GM18907 (cell line): ENCODE data around the gene VDR.

Source experiments
- ATAC-seq: cut with Tn5 transposase; IDR thresholded peaks from one replicate; pipeline ENCODE4 v1.9.1; 2021; ENCODE audit warnings: mild to moderate bottlenecking, moderate library complexity; ENCODE audit not compliant: unreplicated experiment

Gene VDR

GRCh38 chr12:47875746-47876439, 28.9 kb downstream of the VDR start:
- no peak for ATAC-seq

GRCh38 chr12:47874316-47874715, 30.5 kb downstream of the VDR start:
- ATAC-seq, result no peak

GRCh38 chr12:47870175-47870781, 34.5 kb downstream of the VDR start:
- ATAC-seq, result no peak

- peak; percentile 77 for ATAC-seq
These were observed 36.2 kb downstream of the VDR start for GRCh38 chr12:47868552-47869031.

GRCh38 chr12:47868041-47868440, 36.8 kb downstream of the VDR start:
- ATAC-seq, result peak; percentile 12

- ATAC-seq, result no peak
These were observed 37.3 kb downstream of the VDR start for GRCh38 chr12:47867495-47867941.

- ATAC-seq, result no peak
These were observed 40.1 kb downstream of the VDR start for GRCh38 chr12:47864646-47865235.

- ATAC-seq, result no peak
These were observed 40.8 kb downstream of the VDR start for GRCh38 chr12:47863985-47864384.

GRCh38 chr12:47863467-47863866, 41.3 kb downstream of the VDR start:
- no peak for ATAC-seq

GRCh38 chr12:47862881-47863280, 41.9 kb downstream of the VDR start:
- no peak for ATAC-seq

GRCh38 chr12:47862167-47862750, 42.5 kb downstream of the VDR start:
- ATAC-seq, result no peak

- ATAC-seq, result no peak
These were observed 43.9 kb downstream of the VDR start for GRCh38 chr12:47860873-47861272.

GRCh38 chr12:47860279-47860841, 44.4 kb downstream of the VDR start:
- ATAC-seq, result no peak

GRCh38 chr12:47858511-47859266, 46.1 kb downstream of the VDR start:
- no peak for ATAC-seq

- no peak for ATAC-seq
These were observed 47.8 kb downstream of the VDR start for GRCh38 chr12:47856721-47857575.

- no peak for ATAC-seq
These were observed 48.7 kb downstream of the VDR start for GRCh38 chr12:47856094-47856493.

- ATAC-seq, result no peak
These were observed 49.3 kb downstream of the VDR start for GRCh38 chr12:47855502-47855901.

- ATAC-seq, result no peak
These were observed 50.3 kb downstream of the VDR start for GRCh38 chr12:47854531-47854930.

- no peak for ATAC-seq
These were observed 52.7 kb downstream of the VDR start for GRCh38 chr12:47852096-47852571.
